Measurements from ENCODE around the gene SPSB4.

The SPSB4 gene

DNA sequence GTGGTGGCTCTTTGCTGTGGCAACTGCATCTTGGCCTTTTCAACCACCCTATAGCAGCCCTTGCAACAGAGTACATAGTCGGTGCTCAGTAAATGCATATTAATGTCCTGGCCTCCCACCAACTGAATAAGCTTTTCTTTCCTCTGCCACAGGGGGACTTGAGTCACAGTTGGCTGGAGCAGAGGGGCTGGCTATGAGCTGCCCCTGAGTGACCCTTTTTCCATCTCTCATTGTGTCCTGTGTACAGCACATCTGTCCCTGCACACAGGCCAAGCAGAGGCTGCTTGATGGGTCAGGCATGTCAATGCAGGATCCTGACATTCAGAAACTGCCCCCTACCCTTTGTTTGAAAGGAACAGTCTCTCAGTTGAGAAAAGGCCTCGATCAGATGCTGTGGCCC lies 22.4 kb downstream of the SPSB4 start:
- ATAC-seq: no peak
- no peak for TF ChIP-seq TOX (CRISPR knock-in tag; IDR thresholded peaks at IDR 0.05; ENCODE audit: borderline replicate concordance)
- no peak for TF ChIP-seq BACH2 (CRISPR knock-in tag; IDR thresholded peaks at IDR 0.05; ENCODE audit: borderline replicate concordance)
- TF ChIP-seq ESRRG (CRISPR knock-in tag; IDR thresholded peaks at IDR 0.05): no peak

DNA sequence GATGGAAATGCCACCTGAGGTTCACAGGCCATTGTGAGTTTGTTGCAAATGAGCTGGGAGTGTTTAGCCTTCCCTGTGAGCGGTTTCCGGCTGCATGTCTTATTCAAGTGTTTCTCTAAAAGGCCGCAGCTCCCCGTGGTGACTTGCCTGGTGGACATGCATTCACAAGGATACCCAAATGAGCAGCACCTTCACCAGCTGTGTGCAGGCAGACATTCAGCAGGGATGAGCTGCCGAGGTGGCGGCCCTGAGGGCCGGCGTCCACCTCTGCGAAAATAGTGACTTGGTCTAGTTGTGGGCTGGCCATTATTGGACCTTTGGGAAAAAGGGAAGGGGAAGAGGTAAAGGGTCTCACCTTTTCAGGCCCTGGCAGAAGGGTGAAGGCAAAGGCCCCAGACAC lies 23.4 kb downstream of the SPSB4 start:
- TF ChIP-seq ZNF565 (CRISPR knock-in tag; conservative IDR thresholded peaks at IDR 0.05; ENCODE audit: low read depth): no peak
- no peak for TF ChIP-seq BACH2 (CRISPR knock-in tag; IDR thresholded peaks at IDR 0.05; ENCODE audit: borderline replicate concordance)
- no peak for TF ChIP-seq RARB (CRISPR knock-in tag; IDR thresholded peaks at IDR 0.05)
- TF ChIP-seq ZFP30 (CRISPR knock-in tag; IDR thresholded peaks at IDR 0.05): no peak
- no peak for TF ChIP-seq CSDC2 (CRISPR knock-in tag; IDR thresholded peaks at IDR 0.05)
- no peak for TF ChIP-seq ZC3H10 (CRISPR knock-in tag; IDR thresholded peaks at IDR 0.05)
- TF ChIP-seq ESRRG (CRISPR knock-in tag; IDR thresholded peaks at IDR 0.05): no peak
- TF ChIP-seq, protein P1, sequence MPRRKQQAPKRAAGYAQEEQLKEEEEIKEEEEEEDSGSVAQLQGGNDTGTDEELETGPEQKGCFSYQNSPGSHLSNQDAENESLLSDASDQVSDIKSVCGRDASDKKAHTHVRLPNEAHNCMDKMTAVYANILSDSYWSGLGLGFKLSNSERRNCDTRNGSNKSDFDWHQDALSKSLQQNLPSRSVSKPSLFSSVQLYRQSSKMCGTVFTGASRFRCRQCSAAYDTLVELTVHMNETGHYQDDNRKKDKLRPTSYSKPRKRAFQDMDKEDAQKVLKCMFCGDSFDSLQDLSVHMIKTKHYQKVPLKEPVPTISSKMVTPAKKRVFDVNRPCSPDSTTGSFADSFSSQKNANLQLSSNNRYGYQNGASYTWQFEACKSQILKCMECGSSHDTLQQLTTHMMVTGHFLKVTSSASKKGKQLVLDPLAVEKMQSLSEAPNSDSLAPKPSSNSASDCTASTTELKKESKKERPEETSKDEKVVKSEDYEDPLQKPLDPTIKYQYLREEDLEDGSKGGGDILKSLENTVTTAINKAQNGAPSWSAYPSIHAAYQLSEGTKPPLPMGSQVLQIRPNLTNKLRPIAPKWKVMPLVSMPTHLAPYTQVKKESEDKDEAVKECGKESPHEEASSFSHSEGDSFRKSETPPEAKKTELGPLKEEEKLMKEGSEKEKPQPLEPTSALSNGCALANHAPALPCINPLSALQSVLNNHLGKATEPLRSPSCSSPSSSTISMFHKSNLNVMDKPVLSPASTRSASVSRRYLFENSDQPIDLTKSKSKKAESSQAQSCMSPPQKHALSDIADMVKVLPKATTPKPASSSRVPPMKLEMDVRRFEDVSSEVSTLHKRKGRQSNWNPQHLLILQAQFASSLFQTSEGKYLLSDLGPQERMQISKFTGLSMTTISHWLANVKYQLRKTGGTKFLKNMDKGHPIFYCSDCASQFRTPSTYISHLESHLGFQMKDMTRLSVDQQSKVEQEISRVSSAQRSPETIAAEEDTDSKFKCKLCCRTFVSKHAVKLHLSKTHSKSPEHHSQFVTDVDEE (CRISPR knock-in tag; IDR thresholded peaks at IDR 0.05): no peak
- no peak for TF ChIP-seq ZNF8 (CRISPR knock-in tag; IDR thresholded peaks at IDR 0.05)
- no peak for TF ChIP-seq SNAI2 (CRISPR knock-in tag; IDR thresholded peaks at IDR 0.05)
- no peak for TF ChIP-seq ARNTL (CRISPR knock-in tag; IDR thresholded peaks at IDR 0.05; ENCODE audit: borderline replicate concordance, low read depth)
- ATAC-seq: no peak

DNA sequence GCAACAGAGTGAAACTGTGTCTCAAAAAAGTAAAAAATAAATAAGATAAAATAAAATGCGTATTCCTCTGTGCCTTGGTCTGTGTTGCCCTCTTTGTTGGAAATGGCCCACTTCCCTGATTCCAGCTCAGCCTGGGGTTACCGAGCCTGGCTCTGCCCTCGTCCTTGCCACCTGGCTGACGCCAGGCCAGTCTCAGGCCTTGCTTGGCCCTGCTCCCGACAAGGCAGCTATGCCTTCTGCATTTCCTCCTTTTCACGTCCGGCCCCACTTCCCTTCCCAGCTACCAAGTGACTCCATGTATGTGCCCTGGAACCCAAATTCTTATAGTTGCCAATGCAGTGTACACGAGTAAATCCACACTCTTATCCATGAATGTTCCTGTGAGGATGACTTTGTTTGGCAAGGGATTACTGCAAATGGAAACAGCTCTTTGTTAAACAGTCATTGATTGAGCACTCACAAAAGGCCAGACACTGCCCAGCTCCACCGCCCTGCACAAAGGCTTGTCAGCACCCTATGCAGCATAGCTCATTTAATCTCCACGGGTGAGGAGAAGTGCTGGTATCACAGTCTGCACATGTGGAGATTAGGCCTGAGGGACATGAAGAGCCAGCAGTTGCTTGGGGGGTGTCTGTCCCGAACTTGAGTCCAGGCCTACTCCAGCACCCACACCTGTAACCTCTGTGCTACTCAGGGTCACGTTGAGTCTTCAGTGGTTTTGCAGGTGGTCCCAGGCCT lies 25.1 kb downstream of the SPSB4 start:
- TF ChIP-seq PPARA (CRISPR knock-in tag; IDR thresholded peaks at IDR 0.05; ENCODE audit: borderline replicate concordance) (no peak), ZNF565 (CRISPR knock-in tag; conservative IDR thresholded peaks at IDR 0.05; ENCODE audit: low read depth) (no peak), ARNTL (CRISPR knock-in tag; IDR thresholded peaks at IDR 0.05; ENCODE audit: borderline replicate concordance, low read depth) (no peak), BACH2 (CRISPR knock-in tag; IDR thresholded peaks at IDR 0.05; ENCODE audit: borderline replicate concordance) (no peak), TCF4 (CRISPR knock-in tag; IDR thresholded peaks at IDR 0.05; ENCODE audit: borderline replicate concordance) (no peak), RARB (CRISPR knock-in tag; IDR thresholded peaks at IDR 0.05) (no peak), ZNF70 (CRISPR knock-in tag; IDR thresholded peaks at IDR 0.05) (no peak), ZC3H10 (CRISPR knock-in tag; IDR thresholded peaks at IDR 0.05) (no peak), ZFP30 (CRISPR knock-in tag; IDR thresholded peaks at IDR 0.05) (no peak), ZFP3 (CRISPR knock-in tag; IDR thresholded peaks at IDR 0.05) (no peak)
- TF ChIP-seq, protein P2, sequence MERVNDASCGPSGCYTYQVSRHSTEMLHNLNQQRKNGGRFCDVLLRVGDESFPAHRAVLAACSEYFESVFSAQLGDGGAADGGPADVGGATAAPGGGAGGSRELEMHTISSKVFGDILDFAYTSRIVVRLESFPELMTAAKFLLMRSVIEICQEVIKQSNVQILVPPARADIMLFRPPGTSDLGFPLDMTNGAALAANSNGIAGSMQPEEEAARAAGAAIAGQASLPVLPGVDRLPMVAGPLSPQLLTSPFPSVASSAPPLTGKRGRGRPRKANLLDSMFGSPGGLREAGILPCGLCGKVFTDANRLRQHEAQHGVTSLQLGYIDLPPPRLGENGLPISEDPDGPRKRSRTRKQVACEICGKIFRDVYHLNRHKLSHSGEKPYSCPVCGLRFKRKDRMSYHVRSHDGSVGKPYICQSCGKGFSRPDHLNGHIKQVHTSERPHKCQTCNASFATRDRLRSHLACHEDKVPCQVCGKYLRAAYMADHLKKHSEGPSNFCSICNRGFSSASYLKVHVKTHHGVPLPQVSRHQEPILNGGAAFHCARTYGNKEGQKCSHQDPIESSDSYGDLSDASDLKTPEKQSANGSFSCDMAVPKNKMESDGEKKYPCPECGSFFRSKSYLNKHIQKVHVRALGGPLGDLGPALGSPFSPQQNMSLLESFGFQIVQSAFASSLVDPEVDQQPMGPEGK (CRISPR knock-in tag; IDR thresholded peaks at IDR 0.05; ENCODE audit: borderline replicate concordance): no peak
- TF ChIP-seq, protein P3, sequence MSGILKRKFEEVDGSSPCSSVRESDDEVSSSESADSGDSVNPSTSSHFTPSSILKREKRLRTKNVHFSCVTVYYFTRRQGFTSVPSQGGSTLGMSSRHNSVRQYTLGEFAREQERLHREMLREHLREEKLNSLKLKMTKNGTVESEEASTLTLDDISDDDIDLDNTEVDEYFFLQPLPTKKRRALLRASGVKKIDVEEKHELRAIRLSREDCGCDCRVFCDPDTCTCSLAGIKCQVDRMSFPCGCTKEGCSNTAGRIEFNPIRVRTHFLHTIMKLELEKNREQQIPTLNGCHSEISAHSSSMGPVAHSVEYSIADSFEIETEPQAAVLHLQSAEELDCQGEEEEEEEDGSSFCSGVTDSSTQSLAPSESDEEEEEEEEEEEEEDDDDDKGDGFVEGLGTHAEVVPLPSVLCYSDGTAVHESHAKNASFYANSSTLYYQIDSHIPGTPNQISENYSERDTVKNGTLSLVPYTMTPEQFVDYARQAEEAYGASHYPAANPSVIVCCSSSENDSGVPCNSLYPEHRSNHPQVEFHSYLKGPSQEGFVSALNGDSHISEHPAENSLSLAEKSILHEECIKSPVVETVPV (CRISPR knock-in tag; IDR thresholded peaks at IDR 0.05): no peak
- TF ChIP-seq, protein P1 (CRISPR knock-in tag; IDR thresholded peaks at IDR 0.05): no peak
- TF ChIP-seq, protein P4, sequence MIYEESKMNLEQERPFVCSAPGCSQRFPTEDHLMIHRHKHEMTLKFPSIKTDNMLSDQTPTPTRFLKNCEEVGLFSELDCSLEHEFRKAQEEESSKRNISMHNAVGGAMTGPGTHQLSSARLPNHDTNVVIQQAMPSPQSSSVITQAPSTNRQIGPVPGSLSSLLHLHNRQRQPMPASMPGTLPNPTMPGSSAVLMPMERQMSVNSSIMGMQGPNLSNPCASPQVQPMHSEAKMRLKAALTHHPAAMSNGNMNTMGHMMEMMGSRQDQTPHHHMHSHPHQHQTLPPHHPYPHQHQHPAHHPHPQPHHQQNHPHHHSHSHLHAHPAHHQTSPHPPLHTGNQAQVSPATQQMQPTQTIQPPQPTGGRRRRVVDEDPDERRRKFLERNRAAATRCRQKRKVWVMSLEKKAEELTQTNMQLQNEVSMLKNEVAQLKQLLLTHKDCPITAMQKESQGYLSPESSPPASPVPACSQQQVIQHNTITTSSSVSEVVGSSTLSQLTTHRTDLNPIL (CRISPR knock-in tag; IDR thresholded peaks at IDR 0.05; ENCODE audit: low read depth): no peak
- no peak for ATAC-seq
